NK-92 treated with Interleukin-12 subunit alpha and Interleukin-12 subunit beta, amount 100 ng/mL, for 24 hours (cell line): ENCODE data around the gene TSPAN15.
"Not testable (repeated sequence)": the region's sequence is repeated elsewhere in the genome, so short reads cannot be mapped to it uniquely, and the experiment has no call there.

Experiments used
- DNase-seq: peaks from one replicate; lab custom pipeline; 2025; lab: John Stamatoyannopoulos, UW

TSPAN15 gene

GRCh38 chr10:69446650-69447151 lies 4.6 kb upstream of the TSPAN15 start:
- no peak for DNase-seq

- DNase-seq, result peak; percentile 26
These were observed 1.4 kb upstream of the TSPAN15 start for GRCh38 chr10:69449841-69450240.

DNA sequence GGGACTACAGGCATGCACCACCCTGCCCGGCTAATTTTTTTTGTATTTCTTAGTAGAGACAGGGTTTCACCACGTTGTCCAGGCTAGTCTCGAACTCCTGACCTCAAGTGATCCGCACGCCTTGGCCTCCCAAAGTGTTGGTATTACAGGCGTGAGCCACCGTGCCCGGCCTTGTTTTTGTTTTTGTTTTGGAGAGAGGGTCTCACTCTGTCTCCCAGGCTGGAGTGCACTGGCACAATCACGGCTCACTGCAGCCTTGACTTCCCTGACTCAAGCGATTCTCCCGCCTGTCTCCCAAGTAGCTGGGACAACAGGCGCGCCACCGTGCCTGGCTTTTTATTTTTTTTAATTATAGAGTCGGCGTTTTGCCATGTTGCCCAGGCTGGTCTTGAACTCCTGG lies 870 bp upstream of the TSPAN15 start:
- DNase-seq, result not testable (repeated sequence)

DNA sequence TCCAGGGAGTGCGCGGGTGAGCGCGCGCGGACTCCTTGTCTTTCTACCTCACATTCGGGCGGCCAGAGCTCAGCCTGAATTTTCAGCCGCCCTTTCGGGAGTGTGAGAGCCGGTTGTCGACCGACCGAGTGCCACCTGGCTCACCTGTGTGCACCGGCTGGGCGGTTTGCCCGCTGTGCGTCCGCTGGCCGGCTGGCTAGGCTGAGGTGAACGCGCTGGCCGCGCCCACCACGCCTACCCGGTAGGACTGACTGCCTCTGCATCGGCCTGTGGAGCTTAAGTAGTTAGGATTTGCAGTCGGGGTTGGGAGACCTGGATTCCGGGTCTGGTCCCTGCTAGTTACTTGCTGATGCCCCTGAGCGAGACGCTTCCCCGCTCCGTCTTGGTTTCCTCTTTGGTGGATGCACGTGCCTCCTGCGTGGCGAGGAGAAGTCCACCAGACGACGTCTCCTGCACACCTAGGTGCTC lies 553 bp downstream of the TSPAN15 start:
- DNase-seq, result no peak

DNA sequence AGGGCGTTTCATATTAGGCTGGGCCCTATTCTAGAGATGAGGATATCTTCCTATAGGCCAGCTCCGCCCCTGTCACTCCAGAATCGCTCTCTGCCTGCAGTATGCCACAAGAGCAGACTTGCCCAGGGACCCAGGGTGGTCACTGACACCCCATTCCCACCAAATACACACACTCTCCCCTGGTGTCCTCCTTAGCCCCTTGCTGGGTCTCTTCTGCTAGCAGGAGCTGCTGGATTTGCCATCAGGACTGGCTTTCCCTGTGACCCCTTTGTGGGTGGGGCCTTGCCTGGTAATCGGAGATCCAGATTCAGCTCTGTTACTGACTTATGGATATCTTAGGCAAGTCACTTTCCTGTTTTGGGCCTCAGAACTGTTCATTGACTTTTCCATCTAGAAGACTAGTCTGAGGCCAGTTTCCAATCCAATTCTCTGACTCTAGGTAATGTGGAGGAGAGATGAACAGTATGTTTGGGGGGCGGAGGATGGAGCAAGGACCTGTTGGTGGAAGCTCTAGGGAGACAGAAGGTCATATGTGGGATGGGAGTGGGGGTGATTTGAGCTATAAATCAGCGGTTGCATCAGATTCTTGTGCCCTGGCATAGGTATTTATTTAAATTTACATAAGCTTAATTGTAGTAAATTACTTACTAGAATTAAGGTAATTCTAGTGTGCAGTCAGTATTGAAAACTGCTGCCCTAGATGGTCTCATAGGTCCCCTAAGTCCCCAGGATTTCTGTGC lies 1.6 kb downstream of the TSPAN15 start:
- DNase-seq, result no peak

GRCh38 chr10:69453795-69454194 lies 2.5 kb downstream of the TSPAN15 start:
- DNase-seq, result no peak

DNA sequence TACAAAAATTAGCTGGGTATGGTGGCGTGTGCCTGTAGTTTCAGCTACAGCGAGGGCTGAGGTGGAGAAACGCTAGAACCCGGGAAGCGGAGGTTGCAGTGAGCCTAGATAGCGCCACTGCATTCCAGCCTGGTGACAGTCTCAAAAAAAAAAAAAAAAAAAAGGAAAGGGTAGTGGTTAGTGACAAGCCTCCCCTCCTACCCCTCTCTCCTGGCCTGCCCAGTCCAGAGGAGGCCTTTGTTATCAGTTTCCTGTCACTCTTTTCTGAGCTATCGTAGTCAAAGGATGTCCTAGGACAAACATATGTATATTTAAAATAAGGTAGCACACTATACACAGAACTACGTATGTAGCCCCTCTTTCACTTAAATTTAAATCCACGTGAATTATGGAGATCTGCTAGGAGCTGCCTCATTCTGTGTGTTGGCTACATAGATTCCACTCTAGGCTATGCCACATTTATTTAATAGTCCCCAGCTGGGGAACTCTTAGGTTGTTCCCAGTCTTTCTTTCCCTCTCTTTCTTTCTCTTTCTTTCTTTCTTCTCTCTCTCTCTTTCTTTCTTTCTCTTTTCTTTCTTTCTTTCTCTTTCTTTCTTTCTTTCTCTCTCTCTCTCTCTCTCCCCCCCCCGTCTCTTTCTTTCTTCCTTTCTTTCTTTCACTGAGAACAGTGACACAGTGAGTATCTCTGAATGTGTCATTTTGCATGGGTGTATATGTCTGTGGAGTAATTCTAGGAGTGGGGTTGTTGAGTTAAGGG lies 3.9 kb downstream of the TSPAN15 start:
- no peak for DNase-seq

DNA sequence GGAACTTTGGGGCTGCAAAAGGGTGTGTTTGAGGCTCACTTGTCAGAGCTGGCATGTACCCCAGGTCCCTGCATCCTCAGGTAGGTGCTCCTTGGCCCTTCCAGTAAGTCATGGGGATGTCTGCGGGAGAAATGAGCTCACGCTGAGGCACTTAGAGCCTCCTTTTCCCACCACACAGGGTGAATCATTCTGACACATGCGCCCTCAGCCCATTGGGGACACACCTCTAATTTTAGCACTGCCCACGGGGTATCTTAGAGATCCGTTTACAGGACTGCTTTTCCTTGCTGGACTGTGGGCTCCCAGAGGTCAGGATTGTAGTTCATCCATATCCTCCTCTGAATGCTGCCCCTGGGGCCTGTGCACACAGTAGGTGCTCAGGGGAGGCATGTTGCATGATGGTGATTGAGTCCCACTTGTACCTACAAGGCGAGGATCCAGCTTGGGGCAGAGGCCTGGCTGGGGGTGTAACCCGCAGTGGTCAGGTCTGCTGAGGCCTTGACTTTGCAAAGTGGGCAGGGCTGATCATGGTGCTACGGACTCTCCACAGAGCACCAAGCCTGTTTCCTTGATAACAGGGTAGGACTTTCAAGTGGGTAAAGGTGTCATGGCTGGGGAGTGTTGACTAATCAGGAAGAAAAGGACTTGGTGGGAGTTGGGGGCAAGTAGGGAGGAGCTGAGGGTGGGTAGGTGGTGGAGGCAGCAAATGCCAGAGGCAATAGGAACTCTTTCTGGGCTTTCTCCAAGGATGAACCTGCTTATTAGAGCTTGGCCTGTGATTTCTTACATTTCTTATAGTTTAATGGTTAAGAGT lies 5.8 kb downstream of the TSPAN15 start:
- peak; percentile 47 for DNase-seq

DNA sequence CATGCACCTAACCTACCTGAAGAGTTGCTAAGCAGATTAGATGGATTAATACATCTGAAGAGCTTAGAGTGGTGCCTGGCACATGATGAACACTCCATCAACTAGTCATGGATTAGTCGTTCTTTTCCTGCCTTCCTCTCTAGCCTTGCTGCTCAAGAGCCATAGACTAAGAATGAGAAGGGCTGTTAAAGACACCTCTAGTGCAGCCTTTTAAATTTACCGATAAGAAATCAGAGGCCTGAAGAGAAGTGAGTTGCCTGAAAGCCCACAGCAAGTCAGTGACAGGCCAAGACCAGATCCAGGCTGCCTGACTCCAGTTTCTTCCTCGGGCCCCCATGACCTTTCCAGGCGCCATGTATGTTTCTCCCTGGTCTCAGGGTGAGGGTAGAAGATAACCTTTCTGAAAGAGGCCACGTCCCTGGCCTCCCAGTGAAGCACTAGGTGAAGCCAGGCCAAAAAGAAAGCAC lies 6.5 kb downstream of the TSPAN15 start:
- no peak for DNase-seq

DNA sequence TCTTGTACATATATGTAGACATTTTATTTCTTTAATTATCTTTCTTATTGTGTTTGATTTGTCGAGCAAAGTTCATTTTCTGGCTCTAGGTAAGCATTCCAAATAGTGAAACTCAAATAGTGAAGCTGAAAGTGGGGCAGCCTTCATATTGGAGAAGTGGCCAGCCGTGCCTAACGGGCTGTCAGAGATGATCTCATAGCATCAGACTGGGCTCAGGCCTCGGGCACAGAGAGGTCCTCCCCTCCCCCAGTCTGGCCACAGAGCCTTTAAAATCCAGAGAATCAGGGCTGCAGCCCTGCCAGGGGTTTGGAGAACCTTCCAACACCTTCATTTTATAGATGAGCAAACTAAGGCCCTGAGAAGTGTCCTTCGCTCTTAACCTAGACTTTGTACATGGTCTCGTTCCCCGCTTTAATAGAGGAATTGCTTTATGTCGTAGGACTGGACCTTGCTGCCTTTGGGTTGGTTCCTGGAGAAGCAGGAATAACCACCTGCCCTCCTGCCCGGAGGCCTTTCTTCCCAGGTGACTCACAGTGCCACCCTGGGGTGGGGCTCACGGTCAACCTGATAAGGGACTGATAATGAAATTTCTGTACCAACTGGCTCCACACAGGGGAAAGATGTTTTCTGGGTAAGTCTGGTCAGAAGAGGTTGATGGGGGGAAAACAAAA lies 7.3 kb downstream of the TSPAN15 start:
- DNase-seq, result no peak

- DNase-seq, result no peak
These were observed 8.0 kb downstream of the TSPAN15 start for GRCh38 chr10:69459101-69459790.

DNA sequence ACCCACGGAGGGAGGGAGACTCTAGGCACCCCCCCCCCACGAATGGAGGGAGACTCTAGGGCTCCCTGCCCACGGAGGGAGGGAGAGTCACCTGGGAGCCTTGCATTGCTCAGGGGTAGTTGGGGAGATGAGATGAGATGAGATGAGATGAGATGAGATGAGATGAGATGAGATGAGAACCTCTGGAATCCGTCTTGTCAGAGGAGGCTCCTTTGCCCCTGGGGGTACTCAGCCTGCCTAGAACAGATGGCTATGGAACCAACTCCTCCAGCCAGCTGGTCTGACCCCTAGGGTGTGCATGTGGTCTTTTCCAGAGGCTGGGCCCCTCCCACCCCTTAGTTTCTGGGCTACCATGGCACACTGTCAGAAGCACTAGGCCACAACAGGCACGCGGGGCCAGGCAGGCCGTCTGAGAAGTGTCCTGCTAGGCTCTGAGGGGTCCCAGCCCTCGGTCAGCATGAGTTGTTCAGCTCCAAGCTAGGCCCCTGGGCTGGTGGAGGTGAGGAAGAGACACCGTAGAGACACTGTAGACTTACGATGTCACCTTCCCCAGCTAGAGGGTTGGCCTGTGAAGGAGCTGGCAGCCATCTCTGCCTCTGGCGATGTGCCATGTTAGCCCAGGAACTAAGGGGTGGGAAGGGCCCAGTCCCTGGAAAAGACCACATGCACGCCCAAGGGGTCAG lies 8.8 kb downstream of the TSPAN15 start:
- DNase-seq, result no peak

DNA sequence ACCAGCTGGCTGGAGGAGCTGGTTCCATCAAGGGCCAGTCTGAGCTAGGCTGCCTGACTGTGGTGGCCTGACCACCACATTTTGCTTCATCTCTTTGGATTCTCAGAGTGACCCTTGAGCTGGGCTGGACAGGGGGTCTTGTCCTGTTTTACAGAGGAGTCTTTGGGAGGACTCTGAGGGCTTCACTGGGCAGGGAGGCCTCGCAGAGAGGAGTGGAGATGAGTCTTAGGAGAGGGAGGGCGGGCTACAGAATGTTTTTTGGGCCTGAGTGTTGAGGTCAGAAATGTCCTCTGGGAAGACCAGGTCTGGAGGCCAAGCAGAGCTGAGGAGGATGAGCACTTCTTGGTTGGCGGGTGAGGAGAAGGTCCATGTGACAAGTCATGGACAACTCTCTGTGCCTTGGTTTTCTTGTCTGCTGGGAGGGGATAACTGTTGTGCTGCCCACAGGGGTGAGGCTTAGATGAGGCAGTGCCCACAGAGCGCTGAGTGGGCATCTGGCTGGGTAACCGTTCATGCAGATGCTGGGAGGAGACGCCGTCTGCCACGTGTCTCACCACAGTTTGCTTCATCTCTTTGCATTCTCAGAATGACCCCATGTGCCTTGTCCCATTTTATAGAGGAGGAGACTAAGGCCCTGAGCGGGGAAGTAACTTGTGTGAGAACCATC lies 9.4 kb downstream of the TSPAN15 start:
- no peak for DNase-seq

- no peak for DNase-seq
These were observed 10.2 kb downstream of the TSPAN15 start for GRCh38 chr10:69461243-69462025.

DNA sequence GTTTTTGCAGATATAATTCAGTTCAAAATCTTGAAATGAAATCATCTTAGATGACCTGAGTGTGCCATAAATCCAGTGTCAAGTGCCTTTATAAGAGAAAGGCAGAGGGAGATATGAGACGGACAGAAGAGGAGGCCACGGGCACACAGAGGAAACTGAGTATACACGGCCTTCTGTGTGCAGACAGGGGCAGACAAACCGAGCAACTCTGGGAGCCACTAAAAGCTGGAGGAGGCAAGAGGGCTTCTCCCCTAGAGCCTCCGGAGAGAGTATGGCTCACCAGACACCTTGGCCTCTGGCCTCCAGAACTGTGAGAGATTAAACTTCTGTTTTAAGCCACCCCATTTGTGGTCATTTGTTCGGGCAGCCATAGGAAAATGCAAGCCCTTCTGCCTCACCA lies 12.6 kb downstream of the TSPAN15 start:
- no peak for DNase-seq

DNA sequence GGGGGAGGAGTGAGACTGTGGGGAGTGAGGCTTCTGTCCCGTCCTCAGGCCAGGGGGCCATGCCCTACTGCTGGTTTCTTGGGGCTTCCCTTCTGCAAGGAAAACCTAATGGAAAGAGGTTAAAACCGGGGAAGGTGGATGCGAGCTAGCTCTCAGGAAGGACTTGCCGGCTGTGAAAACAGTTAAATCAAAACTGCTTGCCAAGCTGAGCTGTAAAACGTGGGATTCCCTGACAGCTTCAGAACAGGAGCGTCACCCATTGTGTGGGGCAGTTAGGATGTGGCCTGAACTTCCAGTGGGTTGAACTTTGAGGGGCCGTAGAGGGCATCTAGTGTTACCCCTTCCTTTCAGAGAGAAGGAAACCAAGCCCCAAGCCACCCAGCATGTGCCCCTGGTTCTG lies 13.1 kb downstream of the TSPAN15 start:
- no peak for DNase-seq

DNA sequence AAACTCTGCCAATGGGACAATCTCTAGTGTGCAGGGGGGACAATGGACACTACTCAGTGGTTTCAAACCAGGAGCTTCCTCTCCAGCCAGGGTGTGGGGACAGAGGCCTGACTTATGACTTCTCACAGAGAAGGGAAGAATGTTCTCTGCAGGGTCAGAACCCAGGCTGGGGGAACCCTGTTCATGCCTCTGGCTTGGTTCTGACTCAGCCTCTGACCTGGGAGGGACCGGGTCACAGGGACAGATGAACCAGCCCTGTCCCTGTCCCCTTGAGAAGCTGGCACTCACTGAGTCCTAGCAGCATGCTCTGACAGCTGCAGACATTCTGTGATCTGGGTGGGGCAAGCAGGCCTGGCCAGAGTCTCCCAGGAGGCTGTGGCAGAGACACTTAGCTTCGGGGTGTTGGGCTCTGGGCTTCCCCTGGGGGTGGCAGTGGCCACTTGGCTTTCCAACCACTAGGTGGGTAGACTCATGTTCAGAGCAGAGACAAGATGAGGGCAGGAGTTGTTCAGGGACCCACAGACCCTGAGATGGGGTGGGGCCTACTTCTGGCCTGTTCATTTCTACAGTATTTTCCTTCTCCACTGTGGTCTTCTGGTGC lies 13.6 kb downstream of the TSPAN15 start:
- DNase-seq, result peak; percentile 52

DNA sequence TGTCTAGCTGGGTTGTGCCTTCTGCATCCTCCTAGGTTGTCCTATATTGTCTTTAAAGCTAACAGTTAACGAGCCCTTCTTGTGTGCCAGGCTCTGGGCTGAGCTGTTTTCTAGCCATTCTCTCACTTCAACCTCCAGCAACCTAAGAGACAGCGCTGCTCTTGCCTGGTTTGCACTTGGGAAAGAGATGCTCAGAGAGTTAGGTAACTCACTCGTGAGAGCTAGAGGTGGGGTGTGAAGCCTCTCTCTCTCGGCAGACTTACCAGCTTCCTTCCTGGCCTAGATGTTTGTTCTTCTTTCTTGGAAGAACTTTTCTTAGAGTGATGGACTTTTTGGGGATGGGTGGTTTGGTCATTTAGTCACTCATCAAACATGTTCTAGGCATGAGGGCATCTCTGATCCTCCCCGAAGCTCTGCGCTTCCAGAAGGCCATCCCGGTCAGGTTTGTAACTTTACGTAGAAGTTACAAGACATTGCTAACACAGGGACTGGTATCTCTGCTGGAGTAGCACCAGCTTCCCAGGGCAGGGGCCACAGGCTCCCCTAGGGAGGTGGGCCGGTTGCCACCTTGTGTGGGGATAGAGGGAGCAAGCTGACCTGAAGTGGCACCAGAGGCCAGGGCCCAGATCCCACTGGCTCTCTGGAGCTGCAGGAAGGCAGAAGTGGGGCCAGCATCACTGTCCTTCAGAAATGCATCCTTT lies 14.3 kb downstream of the TSPAN15 start:
- peak; percentile 54 for DNase-seq
